IPS DF 4.7 (cell line): Measurements from ENCODE around the gene TMC8.
"Not testable (repeated sequence)": the region's sequence is repeated elsewhere in the genome, so short reads cannot be mapped to it uniquely, and the experiment has no call there.

Source experiments
- DNase-seq: peaks from one replicate; pipeline ENCODE4 v3.0.0-alpha.2; 2013; ENCODE audit warnings: low spot score; ENCODE audit errors: extremely low read depth

TMC8 gene

DNA sequence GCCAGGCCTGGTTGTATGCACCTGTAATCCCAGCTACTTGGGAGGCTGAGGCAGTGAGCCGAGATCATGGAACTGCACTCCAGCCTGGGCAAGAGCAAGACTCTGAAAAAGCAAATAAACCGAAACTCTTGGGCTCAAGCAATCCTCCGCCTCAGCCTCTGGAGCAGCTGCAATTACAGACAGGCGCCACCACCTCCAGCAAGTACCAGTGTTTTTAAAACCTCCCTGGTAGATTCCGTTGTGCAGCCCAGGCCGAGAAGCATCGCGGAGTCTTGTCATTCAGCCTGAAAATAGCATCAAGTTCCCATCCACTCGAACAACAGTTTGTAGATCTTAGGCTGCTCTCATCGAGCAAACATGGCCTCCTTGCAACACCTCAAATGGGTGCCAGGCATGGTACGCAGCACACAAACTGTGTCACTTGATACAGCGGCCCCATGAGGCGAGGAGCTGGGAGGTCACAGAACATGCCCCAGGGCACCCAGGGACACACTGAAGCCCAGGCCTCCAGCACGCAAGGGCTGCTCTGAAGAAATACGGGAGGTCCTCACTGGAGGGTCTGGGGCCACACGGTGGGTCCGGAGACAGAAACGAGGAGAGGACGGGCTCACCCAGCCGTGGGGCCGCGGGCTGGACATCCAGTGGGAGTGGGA, 20.1 kb upstream of the TMC8 start:
- DNase-seq = no peak

GRCh38 chr17:78111016-78111726, 19.4 kb upstream of the TMC8 start:
- DNase-seq = no peak

DNA sequence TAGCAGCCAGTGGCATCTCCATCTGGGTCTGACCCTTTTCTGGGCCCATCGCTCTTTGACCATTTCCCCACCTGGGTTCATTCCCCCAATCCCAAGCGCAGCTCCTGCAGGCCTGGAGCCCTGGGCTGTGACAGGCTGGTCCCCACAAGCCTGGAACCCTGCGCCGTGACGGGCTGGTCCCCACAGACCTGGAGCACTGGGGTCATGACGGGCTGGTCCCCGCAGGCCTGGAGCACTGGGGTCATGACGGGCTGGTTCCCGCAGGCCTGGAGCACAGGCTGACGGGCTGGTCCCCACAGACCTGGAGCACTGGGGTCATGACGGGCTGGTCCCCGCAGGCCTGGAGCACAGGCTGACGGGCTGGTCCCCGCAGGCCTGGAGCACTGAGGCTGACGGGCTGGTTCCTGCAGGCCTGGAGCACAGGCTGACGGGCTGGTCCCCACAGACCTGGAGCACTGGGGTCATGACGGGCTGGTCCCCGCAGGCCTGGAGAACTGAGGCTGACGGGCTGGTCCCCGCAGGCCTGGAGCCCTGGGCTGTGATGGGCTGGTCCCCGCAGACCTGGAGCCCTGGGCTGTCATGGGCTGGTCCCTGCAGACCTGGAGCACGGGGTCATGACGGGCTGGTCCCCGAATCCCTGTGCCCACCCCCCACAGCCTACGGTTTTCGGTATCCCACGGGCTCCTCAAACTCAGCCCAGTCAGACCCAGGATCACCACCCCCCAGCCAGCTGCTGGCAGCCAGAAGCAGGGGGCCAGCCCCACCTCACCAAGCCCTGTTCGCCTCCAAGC, 18.6 kb upstream of the TMC8 start:
- DNase-seq = no peak

DNA sequence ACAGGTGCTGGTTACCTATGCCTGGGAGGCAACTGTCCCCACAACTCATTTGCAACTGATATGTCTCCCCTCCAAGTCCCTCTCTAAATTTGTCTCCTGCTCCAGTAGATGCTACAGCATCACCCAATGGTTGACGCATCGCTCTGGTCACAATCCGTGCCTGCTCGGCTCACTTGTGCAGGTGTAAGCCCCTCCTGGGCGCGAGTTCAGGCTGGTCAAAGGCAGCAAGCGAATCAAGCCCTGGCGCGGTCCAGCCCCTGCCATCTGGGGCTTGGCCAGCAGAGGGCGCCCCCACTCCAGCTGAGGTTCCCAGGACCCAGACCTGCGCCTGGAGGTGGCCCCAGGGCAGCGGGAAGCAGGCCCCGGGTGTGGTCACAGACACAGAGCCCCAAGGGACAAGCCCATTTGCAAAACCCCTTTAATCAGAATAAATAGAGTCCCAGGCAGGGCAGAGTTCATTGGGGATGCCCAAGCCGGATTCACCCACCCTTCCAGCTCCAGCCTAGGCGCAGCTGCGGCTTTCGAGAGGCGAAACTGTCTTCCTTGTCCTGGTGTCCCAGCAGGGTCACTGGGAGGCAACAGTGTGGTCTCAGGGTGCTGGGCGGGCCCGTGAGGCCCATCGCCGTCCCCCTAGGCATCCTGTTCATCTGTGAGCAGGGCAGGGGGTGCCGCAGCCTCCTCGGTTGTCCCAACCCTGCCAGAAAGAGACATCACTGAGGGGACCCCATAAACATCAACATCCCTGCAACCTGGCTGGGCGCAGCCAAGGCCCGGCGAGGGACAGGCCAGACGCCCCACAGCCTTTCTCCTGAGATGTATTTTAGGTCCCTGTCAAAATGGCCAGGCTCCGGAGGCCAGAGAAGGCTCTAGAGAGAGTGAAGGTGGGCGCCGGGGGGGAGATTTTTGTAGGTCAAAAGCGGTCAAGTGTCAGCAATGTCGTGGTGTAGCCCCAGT, 17.8 kb upstream of the TMC8 start:
- no peak for DNase-seq

DNA sequence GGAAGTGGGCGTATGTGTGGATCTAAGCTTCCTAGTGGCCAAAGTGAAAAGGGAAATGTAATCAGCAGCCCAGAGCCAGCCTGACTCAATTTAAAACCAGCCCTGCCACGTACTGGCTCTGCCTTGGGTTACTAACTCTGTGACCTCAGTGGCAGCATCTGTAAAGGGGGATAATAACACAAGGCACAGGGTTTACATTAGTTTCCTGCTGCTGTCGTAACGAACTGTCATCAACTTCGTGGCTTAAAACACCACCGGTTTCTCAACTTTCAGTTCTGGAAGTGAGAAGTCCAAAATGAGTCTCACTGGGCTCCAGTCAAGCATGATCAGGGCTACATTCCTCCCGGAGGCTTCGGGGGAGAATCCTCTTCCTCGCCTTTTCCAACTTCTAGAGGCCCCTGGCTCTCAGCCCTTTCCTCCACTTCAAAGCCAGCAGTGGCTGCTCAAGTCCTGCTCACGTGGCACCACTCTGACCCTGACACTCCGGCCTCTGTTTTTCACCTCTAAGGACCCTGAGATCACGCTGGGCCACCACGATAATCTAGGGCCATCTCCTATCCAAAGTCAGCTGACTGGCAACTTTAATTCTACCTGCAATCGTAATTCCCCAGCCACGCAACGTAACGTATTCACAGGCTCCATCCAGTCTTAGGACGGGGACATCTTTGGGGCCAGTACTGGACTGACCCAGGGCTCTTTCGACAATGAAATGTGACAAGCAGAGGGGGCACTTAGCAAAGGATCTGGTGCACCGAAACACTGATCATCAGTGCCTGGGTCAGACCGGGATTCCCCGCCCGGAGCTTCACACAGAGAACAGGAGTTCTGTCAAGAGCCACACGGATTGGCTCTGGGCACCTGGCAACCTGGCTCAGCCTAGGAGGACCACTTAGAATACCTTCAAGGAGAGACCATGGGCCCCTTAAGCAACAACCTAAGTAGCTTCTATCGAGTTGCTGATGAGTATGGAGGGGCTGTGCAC, 16.5 kb upstream of the TMC8 start:
- DNase-seq = no peak

DNA sequence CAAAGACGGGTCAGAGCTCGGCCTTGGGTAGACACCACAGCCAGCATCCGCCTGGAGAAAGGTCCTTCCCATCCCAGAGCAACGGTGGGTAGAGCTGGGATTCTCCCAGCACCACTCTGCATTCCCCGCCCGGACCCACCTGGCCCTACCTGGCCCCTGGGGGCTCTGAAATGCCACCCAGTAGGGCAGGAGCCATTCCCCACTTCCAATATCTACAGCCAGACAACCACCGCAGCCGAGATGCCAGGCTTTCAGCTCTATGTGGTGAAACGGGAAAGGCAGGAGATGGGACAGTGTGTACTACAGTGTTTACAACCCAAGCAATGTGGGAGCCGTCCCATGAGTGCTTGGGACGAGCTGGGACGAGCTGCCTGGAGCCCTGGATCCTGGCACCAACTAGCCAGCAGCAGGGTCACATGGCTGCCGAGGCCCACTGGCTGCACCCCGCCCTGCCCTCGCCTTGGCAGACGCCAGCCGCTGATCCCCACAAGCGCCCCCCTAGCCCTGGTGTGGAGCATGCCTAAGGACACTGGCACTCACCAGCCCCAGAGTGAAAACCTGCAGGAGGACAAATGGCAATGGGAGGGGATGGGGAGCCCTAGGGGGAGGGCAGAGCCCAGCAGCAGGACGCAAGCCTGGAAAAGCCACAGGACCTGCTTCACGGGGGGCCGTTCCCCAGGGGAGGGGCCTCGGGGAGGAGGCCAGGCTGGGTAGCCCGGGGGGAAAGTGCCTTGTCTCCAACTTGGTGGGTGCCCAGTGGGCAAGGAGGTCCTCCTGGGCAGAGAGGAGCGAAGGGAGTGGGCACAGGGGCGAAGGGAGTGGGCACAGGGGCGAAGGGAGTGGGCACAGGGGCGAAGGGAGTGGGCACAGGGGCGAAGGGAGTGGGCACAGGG, 15.5 kb upstream of the TMC8 start:
- DNase-seq = no peak

- DNase-seq = not testable (repeated sequence)
Observed at GRCh38 chr17:78115803-78116202, 14.8 kb upstream of the TMC8 start.

DNA sequence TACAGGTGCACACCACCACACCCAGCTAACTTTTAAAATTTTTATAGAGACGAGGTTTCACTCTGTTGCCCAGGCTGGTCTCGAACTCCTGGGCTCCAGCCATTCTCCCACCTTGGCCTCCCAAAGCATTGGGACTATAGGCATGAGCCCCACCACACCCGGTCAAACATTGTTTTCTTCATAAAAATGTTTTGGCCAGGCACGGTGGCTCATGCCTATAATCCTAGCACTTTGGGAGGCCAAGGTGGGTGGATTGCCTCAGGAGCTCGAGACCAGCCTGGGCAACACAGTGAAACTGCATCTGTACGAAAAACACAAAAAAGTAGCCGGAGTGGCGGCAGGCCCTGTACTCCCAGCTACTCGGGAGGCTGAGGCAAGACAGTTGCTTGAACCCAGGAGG, 14.2 kb upstream of the TMC8 start:
- no peak for DNase-seq

DNA sequence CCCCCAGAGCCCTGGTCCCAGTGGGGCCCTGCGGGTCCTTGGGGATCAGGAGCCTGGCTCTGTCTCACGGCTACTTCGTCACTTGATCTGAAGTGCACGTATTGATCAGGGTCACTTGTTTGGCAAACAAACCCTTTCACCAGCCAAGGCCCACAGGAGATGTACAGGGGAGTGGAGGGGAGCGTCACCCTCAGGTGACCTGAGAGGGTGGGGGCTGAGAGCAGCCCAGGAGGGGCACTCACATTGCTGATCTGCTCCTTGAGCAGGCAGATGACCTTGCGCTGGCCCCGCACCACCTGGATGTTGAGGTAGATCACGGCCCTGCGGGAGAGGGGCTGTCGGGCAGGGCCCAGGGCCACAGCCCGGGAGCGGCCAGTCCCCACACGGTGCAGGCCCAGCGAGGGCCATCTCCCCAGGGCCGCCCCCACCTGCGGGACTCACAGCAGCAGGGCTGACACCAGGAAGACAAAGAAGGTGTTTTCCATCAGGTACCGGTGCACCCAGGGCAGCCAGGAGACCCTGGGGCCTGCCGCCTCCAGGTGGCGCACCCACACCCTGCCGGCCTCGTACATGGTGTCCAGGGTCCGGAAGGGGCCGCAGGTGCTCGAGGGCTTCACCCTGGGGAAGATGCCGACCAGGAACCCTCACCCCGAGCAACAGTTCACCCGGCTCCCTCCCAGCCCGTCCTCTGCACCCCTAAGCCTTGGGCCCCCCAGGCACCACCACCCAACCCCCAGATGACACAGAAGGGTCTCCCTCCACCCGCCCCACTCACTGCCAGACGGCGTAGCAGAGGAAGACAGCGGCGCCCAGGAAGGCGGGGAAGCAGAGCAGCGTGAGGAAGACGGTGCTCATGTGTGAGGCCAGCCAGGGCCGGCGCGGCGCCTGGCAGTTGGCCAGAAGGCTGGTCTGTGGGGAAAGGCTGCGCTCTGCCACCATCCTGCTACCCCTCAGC, 13.3 kb upstream of the TMC8 start:
- DNase-seq = no peak

DNA sequence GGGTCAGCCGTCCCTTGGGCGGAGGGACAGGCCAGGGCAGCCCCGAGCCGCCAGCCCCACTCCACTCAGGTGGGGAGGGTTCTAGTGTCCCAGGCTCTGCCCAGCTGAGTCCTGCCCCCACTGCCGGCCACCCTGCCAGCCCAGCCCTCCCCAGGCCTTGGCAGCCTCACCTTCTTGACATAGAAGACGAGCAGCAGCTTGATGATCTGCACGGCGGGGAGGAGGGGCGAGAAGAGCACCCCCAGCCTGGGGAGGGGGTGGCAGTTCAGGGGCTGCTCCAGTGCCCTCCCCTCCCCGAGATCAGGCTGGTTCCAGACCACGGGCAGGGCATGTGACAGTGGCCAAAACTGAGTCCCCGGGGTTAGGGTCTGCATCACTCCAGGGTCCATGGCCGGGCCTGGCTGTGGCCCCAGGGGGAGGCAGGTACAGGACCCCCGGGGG, 11.8 kb upstream of the TMC8 start:
- DNase-seq = no peak

- no peak for DNase-seq
Observed at GRCh38 chr17:78120537-78120936, 10.0 kb upstream of the TMC8 start.

DNA sequence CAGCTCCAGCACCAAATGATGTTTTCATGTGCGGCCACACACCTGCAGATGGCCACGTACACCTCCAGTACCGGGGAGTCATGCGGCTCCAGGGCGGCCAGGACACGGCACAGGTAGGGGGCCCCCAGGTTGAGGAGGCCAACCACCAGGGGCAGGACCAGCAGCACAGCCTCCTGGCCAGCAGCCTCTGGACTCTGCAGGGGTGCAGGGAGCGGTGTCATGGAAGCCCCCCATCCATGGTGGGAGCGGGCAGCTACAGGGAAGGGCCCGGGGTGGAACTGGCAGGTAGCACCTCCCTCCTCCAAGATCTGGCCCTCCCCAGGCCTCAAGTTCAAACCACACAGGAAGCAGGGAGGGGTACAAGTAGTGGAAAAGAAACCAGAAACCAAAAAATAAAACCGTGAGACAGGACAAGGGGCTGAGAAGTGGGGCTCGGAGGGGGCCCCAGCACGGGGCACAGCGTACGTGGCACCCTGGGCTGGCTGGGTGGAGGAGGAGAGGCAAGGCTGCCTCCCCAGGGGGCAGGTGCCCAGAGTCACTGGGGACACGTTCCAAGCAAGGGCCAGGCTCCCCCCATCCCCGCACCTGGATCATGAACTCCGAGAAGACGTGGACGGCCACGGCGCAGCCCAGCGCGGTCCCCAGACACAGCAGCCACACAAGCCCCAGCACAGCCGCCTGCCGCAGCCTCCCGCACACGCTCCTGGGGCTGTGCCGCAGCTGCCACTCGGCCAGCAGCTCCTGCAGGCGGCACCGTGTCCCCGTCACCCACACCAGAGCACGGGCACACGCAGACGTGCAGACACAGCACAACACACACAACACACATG, 9.4 kb upstream of the TMC8 start:
- no peak for DNase-seq

- DNase-seq = no peak
Observed at GRCh38 chr17:78121801-78122215, 8.8 kb upstream of the TMC8 start.

GRCh38 chr17:78122216-78122930, 8.2 kb upstream of the TMC8 start:
- no peak for DNase-seq

GRCh38 chr17:78122931-78123249, 7.7 kb upstream of the TMC8 start:
- DNase-seq = no peak

DNA sequence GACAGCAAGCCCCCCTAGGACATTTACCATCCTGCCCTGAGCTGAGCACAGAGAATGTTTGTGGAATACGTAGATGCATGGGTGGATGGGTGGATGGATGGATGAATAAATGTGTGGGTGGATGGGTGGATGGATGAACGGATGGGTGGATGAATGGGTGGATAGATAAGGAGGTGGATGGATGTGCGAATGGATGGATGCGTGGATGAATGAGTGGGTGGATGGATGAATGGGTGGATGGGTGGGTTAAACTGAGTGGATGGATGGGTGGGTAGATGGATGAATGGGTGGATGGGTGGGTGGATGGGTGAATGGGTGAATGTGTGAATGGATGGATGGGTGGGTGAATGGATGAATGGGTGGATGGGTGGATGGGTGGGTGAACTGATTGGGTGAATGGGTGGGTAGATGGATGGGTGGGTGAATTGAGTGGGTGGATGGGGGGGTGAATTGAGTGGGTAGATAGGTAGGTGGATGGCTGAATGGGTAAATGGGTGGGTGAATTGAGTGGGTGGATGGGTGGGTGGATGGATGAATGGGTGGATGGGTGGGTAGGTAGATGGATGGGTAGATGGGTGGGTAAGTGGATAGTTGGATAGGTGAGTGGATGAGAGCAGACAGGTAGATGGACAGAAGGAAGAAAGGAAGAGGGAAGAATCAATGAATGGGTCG, 7.2 kb upstream of the TMC8 start:
- DNase-seq = no peak
